IPS-18c (cell line): ENCODE results near the gene IL19.

Source experiments
- H3K4me3 ChIP-seq: 2 replicates; pipeline ENCODE4 v1.7.0; 2013; ENCODE audit warnings: low read depth, mild to moderate bottlenecking, low read length, moderate library complexity; ENCODE audit not compliant: insufficient read depth
- H3K9me3 ChIP-seq: one replicate; pipeline ENCODE4 v1.6.1; 2013; ENCODE audit warnings: mild to moderate bottlenecking, low read length, moderate library complexity; ENCODE audit not compliant: control insufficient read depth, insufficient read depth

Gene IL19

DNA sequence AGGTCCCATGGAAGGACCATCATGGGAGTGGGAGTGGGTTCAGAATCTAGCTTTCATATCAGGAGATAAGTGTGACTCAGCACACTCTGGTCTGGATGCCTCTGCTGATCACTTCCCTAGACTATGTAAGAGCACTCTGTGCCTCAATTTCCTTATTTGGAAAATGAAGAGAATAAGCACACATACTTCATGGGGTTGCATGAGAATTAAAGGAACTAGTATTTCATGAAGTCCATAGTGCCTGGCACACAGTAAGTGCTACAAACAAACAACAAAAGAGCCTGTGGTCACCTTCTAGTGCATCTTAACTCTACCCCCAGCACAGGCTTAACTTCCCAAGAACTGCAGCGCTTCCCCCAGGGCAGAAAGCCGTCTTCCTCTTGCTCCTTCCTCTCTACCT is 85.3 kb downstream of the IL19 start:
- Histone ChIP-seq H3K9me3 (no peaks in the 10 kb centered on the region), H3K4me3 (no peak overlapping the region)

DNA sequence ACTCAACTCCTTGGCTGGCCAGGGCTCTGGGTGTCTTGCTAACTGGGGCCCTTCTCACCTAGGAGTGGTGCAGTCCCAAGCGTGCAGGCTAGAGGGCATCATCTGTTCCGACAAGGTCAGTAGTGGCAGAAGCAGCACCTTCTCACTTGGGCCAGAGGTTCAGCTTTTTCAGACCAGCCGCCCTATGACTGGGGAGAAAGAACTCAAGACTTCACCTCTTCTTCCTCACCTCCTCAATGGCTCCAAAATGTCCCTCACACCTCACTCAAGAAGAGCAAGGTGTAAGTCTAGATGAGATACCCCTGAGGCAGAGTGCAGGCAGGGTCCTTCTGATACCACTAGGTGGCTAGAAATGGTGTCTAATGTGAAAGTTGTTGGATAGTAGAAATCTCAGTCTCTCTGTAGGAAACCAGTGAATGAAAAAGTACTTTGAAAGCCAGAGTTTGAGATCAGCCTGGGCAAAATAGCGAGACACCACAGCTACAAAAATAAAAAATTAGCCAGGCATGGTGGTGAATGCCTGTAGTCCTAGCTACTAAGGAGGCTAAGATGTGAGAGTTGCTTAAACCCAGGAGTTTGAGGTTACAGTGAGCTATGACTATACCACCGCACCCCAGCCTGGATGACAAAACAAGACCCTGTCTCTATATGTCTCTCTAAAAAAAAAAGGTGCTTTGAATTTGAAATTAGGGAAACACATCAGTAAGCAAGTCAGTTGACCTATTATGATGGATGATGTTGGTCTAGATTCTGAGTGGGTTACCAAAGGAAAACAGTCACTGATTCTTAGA is 86.3 kb downstream of the IL19 start:
- H3K4me3 ChIP-seq = no peak overlapping the region

DNA sequence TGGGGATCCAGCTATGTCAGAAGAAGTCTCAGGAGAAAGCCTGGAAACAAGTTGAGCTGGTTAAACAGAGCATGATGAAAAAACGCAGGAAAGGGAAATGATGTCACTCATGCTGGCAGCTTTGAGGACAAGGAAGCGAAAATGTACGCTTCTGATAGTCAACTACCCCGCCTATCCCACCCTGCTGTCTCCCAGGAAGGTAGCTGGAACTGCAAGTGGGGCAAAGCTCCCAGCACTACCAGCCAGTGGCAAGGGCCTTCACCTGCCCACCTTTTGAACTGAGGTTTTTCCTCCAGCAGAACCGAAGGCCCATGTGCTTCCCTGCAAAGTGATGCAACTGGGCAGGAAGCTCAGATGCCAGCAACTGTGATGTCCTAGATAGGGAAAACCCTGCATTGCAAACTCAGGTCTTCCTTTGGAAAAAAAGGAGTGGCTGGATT is 88.5 kb downstream of the IL19 start:
- Histone ChIP-seq H3K4me3 (no peak overlapping the region), H3K9me3 (no peaks in the 10 kb centered on the region)

More for the DNA sequence above, 86.3 kb downstream of the IL19 start:
- H3K9me3 ChIP-seq = no peaks in the 10 kb centered on the region

DNA sequence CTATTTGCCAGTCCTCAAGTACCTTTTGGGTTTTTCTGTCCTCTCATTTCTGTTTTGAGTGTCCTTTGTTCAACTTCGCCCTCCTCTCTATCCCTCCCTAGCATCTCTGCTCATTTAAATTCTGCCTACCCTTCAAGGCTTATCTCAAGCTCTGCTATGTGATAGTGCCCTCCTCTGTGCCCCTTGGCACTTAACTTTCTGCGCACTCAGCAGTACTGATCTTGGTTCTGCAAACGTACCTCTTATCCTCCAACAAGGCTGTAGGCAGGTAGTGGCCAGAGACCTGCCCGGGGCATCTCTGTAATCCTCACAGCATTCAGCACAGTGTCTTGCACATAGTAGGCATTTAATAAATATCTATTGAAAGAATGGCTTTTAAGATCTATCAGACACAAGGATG is 89.6 kb downstream of the IL19 start:
- H3K9me3 ChIP-seq = no peaks in the 10 kb centered on the region
- H3K4me3 ChIP-seq = no peak overlapping the region

DNA sequence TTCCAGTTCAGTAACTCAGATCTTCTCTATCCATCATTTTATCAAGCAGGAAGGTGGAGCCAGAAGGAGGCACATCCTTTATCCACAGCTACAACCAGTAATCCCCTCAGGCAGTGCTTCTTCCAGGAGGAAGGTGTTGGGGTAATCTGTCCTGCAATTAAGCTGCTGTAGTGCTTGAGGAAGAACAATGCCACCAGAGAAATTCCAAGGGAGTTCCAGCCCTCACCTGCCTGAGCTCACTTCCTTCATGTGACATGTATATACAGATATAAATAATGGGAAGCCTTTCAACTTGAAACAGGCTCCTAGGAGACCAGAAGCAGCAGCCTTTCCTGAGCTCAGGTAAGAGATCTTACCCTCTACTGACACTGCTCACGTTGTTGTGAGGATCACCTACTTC is 92.7 kb downstream of the IL19 start:
- no peaks in the 10 kb centered on the region for H3K9me3 ChIP-seq
- H3K4me3 ChIP-seq = no peak overlapping the region

DNA sequence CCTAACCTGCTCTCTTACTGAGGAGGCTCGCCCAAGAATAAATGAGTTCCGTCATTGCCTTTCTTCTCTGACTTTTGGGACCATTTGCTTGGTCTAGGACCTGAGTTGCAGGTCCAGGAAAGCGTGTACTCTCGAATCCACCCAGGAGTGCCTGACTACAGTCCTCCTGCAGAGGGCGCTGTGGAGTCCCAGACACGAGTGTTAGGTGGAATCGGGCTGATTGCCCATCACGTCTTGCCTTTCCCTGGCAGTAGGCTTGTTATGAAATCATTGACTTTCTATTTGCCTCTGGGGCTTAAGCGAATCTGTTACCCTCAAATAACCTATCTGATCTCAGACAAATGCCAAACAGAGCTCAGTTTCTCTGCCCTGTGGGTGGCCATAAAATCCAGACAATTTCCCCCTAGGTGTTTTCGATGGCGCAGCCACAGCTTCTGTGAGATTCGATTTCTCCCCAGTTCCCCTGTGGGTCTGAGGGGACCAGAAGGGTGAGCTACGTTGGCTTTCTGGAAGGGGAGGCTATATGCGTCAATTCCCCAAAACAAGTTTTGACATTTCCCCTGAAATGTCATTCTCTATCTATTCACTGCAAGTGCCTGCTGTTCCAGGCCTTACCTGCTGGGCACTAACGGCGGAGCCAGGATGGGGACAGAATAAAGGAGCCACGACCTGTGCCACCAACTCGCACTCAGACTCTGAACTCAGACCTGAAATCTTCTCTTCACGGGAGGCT is 94.5 kb downstream of the IL19 start, which contains the start of gene IL20:
TSS of gene IL20 (plus strand) at position 685 of the 733 bp plus-strand sequence. CDS start 230 bp downstream, outside the sequence.
- Histone ChIP-seq H3K9me3 (no peaks in the 10 kb centered on the region), H3K4me3 (no peak within 1 kb of the TSS)

DNA sequence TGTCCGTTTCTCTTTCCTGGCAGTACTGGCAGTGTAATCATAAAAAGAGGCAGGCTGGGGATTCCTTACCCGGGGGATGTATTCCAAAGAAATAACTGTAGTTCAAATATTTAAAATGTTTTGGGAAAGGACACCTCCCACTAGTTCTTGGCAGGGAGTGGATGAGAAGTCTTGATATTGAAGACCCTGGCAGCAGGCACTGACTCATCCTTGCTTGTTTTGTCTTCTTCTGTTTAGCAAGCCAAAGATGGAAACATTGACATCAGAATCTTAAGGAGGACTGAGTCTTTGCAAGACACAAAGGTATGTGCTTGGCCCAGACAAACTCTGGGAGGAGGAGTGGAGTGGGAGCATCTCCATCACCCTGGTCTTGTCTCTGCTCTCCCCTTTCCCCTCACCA is 95.5 kb downstream of the IL19 start:
- no peak overlapping the region for H3K4me3 ChIP-seq
- H3K9me3 ChIP-seq = no peaks in the 10 kb centered on the region

DNA sequence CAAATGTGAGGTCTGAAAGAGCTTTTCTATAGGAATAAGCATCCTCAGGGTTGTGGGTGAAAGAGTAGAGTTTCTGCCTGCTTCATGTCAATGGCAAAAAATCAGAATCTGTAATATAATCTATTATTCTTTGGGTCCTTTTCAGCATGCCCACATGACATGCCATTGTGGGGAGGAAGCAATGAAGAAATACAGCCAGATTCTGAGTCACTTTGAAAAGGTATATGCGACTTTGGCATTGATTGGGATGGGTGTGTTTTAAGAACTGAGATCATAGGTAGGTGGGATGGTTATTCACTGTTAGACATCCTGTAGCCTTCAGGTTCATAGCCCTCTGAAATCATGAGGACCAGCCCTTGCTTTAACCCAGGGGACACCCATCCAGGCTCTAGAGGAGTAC is 96.7 kb downstream of the IL19 start:
- no peaks in the 10 kb centered on the region for H3K9me3 ChIP-seq
- no peak overlapping the region for H3K4me3 ChIP-seq

DNA sequence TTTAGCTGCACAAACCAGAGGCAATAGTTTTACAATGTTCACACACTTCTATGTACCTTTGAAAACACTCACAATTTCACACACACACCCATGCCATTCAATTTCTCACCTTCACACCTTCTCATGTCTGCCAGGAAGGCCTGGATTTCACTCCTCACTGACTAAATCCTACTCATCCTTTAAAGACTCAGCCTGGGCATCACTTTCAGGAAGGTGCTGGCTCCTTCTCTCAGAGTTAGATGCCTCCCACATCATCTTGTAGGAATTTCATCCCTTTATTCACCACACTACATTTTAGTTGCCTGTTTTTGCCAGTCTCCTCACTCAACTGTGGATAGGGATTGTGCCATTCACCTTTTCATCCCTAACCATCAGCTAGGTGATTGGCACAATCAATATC is 97.1 kb downstream of the IL19 start:
- Histone ChIP-seq H3K4me3 (no peak overlapping the region), H3K9me3 (no peaks in the 10 kb centered on the region)

DNA sequence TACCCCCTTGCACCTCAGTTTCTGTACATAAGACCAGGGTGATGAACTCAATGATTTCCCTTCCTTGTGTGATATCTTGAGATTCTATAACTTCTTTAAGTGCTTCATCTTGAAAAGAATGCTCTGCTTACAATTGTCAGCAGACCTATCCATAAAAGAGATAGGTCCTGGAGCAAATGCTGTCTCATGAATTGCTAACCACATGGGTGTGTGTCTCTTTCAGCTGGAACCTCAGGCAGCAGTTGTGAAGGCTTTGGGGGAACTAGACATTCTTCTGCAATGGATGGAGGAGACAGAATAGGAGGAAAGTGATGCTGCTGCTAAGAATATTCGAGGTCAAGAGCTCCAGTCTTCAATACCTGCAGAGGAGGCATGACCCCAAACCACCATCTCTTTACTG is 97.7 kb downstream of the IL19 start:
- Histone ChIP-seq H3K9me3 (no peaks in the 10 kb centered on the region), H3K4me3 (no peak overlapping the region)

DNA sequence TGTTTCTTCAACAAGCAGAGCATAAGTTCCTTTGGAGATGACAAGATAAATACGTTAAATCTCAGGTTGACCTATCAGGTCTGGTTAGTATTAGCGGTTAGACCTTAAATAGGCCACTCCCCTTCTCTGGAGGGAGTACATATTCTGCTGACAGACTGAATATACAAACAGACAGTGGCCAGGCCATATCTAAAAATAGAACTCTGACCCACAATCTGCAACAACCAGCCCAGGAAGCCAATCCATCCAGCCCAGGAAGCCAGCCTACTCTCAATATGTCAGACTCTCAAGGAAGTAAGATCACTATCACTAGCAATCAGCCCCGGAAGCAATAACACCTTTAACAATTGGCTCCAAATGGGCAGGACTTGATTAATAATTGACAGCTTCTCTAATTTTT is 101.6 kb downstream of the IL19 start:
- H3K4me3 ChIP-seq = no peak overlapping the region
- H3K9me3 ChIP-seq = no peaks in the 10 kb centered on the region

DNA sequence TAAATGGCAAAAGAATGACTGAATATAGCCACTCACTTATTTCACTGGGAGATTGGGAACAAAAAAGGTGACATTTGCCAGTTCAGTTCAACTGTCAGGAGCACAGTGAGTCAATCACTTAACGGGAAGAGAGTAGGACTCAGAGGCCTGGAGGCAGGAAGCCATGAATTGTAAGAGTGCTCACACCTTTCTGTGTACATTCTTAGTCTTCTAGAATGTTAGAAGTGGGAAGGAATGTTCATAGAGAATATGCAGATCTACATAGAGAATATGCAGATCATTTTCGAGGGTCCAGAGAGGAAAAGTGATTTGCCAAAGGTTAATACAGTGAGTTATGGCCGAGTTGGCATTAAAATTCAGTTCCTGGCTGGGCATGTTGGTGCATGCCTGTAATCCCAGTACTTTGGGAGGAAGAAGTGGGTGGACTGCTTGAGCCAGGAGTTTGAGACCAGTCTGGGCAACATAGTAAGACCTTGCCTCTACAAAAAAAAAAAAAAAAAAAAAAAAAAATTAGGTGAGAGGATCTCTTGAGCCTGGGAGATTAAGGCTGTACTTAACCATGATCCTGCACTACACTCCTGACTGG is 103.1 kb downstream of the IL19 start:
- Histone ChIP-seq H3K9me3 (peaks cover 4% of the 10 kb centered on the region), H3K4me3 (no peak overlapping the region)

DNA sequence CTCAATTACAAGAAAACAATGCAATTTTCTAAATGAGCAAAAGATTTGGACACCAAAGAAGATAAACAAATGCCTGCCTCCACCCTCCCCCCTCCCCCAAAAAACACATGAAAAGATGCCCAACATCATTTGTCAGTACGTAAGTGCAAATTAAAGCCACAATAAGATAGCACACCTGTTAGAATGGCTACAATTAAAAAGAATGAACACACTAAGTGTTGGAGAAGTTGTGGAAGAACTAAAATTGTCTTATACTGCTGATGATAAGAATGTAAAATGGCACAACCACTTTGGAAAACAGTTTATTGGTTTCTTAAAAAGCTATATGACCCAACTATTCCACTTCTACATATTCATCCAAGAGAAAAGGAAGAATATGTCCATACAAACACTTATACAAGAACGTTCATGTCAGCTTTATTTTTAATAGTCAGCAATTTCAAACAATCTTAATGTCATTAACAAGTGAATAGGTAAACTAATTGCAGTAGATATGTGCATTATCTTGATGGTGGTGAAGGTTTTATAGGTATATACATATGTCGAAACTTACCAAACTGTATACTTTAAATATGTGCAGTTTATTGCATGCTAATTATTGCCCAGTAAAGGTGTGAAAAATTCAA is 105.3 kb downstream of the IL19 start:
- H3K4me3 ChIP-seq = no peak overlapping the region
- peaks cover 4% of the 10 kb centered on the region for H3K9me3 ChIP-seq

DNA sequence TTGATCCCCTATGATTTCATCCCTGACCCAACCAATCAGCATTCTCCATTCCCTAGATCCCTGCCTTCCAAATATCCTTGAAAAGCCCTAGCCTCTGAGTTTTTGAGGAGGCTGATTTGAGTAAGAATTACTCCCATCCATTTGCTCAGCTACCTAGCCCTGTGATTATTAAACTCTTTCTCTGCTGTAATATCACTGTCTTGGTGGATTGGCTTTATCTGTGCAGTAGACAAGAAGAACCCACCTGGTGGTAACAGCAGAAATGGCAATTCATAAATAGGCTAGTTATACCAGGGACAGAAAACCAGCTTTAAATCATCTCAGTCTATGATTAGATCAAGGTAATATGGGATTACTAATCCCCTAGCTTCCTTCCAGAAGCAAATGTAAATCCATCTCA is 107.9 kb downstream of the IL19 start:
- Histone ChIP-seq H3K9me3 (peaks cover 4% of the 10 kb centered on the region), H3K4me3 (no peak overlapping the region)

DNA sequence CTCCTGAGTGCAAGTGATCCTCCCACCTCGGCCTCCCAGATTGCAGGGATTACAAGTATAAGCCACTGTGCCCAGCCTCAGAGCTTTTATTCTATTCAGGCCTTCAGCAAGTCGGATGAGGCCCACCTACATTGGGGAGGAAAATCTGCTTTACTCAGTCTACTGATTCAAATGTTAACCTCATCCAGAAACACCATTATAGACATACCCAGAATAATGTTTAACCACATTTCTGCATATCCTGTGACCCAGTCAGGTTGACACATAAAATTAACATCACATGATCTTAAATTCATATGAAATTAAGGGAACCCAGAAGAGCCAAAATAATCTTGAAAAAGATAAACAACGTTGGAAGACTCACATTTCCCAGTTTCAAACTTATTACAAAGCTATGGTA is 109.7 kb downstream of the IL19 start:
- Histone ChIP-seq H3K4me3 (no peak overlapping the region), H3K9me3 (peaks cover 4% of the 10 kb centered on the region)

DNA sequence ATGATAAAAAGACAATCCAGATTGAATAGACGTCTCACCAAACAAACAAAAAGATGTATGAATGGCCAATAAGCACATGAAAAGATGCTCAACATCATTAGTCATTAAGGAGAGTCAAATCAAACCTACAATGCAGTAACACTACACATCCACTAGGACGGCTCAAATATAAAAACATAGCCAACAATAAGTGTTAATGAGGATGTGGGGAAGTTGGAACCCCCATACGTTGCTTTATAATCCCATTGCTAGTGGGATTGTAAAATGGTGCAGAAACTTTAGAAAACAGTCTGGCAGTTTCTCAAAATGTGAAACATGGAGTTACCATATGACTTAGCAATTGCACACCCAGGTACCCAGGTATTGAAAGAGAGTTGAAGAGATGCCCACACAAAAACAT is 112.0 kb downstream of the IL19 start:
- H3K4me3 ChIP-seq = no peak overlapping the region
- peaks cover 4% of the 10 kb centered on the region for H3K9me3 ChIP-seq

DNA sequence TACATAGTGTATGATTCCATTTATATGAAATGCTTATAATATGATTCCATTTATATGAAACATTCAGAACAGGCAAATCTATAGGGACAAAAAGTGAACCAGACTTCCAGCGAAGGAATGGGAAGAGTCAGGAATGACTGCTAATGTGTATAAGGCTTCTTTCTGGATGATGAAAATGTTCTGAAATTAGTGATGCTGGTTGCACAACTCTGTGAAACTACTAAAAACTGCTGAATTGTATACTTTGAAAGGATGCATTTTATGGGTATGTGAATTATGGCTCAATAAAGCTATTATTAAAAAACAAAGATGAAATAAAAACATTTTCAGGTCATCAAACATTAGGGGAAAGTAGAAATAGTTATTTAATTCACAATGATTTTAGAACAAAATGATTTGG is 112.6 kb downstream of the IL19 start:
- H3K9me3 ChIP-seq = peaks cover 4% of the 10 kb centered on the region
- H3K4me3 ChIP-seq = no peak overlapping the region

DNA sequence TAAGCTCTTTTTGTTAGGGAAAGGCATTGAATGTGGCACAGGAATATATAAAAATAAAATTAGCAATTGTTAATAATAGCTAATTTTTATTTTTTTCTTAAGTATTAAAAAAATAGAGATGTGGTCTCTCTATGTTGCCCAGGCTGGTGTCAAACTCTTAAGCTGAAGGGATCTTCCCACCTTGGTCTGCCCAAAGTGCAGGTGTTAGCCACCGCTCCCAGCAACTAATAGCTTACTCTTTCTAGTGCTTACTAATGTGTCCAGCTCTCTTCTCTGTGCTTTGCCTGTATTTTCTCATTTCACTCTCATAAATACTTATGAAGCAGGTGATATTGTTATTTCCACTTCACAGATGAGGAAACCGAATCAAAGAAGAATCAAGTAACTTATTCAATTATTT is 113.3 kb downstream of the IL19 start:
- Histone ChIP-seq H3K4me3 (no peak overlapping the region), H3K9me3 (no peaks in the 10 kb centered on the region)
